GM12892 (cell line): ENCODE data around the gene FCN3.

Source experiments
- POLR2A ChIP-seq: IDR thresholded peaks from 2 replicates; pipeline ENCODE4 v1.6.1; 2011; ENCODE audit warnings: low read depth, low read length, control low read depth
- POLR2AphosphoS5 ChIP-seq: IDR thresholded peaks from 2 replicates; pipeline ENCODE4 v1.6.1; 2011; ENCODE audit warnings: low read depth, low read length, control low read depth

DNA sequence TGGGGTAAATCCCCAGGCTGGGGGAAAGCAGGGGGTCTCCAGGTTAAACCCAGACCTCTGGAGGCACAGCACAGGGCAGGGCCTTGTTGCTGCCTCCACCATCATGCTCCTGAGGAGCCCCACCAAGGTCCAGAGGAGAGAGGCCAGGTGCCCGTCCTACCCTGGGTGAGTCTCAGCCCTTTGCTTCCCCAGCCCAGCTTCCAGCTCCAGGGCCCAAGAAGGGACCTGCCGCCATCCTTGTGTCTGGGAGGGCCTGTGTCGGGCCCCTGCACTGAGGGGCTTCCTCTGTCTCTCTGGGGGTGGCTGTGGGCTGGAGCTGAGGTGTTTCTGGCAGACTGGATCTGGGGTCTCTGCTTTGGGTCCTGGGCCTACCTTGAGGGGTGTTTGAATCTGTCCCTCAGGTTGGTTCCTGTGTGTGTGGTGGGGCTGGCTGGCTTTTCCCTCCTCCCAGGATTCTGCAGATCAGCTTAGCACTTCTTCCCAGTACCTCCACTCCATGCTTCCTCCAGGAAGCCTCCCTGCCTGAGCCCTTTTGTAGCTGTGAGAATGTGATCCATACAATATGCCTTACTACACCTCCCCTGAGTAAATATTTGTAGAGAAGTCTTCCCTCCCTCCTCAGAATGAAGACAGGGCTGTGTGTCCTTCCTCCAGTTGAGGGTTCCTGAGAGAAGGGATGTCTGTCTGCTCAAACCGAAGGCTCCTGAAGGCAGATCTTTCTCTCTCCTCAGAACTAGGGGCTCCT lies 24.0 kb upstream of the FCN3 start:
- TF ChIP-seq POLR2A (no peak), POLR2AphosphoS5 (no peak)
